Heart left ventricle (tissue), 13 donors: ENCODE data around the gene IGF2R.

Experiments used
- POLR2A ChIP-seq, 2 donors: fragments of 450-650 bp; IDR thresholded peaks; one replicate each; pipeline ENCODE4 v1.6.1; 2017; ENCODE audit warnings: antibody characterized with exemption in 2 of 2, mild to moderate bottlenecking in 2 of 2, moderate library complexity in 2 of 2
- TF ChIP-seq, protein P1 (sequence below), 12 donors: fragments of 200-600 bp; sonication (generic) in 4 of 12; IDR thresholded peaks; one replicate each; pipeline versions ENCODE4 v1.5.0 to v1.8.0; 2018 to 2022; ENCODE audit warnings: antibody characterized with exemption in 12 of 12, mild to moderate bottlenecking in 5 of 12
- donor health status: ischemic (EF 13 %, LVEDD 7.1; RV severe dilation, severe dysfunction).
- donor health status: DM: no; HTN: yes; CAD: no.
- donor health status: DM: no; HTN: no; CAD: no.
- donor health status: ischemic (EF 25% LVEDD 6.9; RV normal size, moderate dysfunction).
- donor health status: ischemic (EF 25% LVEDD 5.7; RV mildly dilated, moderate dysfunction).
- donor health status: ischemic (EF 35%, LVEDD 5.7; RV mildly dilated, moderate dysfunction).
- donor health status: nonischemic (EF 11% LVEDD 7.7; RV severe dilation, severe dysfunction).
- donor health status: DM: yes; HTN: yes; CAD: no.
- donor health status: PGD.
- donor health status: ischemic (EF 29% LVEDD 5.4; RV normal size, mild dysfunction).
- donor health status: nonischemic (EF 23%, LVEDD 6.1; RV moderate dilation, normal function).

DNA sequence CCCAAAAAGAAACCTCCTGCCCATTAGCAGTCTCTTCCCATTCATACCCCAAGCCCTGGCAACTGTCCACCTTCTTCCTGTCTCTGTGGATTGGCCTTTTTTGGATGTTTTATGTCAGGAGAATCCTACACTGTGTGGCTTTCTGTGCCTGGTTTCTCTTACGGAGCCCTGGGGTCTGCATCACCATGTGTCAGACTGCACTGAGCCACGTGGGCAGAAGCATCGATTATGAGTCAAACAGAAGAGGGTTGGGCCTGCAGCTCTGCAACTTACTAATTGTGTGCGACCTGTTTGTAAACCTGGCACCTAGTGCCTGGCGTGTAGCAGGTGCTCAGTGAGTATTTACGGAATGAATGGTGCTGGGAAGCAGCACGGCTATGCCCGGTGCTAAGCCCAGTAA, 62.6 kb downstream of the IGF2R start:
- TF ChIP-seq, protein P1, sequence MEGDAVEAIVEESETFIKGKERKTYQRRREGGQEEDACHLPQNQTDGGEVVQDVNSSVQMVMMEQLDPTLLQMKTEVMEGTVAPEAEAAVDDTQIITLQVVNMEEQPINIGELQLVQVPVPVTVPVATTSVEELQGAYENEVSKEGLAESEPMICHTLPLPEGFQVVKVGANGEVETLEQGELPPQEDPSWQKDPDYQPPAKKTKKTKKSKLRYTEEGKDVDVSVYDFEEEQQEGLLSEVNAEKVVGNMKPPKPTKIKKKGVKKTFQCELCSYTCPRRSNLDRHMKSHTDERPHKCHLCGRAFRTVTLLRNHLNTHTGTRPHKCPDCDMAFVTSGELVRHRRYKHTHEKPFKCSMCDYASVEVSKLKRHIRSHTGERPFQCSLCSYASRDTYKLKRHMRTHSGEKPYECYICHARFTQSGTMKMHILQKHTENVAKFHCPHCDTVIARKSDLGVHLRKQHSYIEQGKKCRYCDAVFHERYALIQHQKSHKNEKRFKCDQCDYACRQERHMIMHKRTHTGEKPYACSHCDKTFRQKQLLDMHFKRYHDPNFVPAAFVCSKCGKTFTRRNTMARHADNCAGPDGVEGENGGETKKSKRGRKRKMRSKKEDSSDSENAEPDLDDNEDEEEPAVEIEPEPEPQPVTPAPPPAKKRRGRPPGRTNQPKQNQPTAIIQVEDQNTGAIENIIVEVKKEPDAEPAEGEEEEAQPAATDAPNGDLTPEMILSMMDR (IDR thresholded peaks at IDR 0.05): no peak
- no peak for TF ChIP-seq POLR2A (IDR thresholded peaks at IDR 0.05)
